GM19193 (cell line): Measurements from ENCODE around the gene ANO1.

Source experiments
- POLR2A ChIP-seq: IDR thresholded peaks from 4 replicates; pipeline ENCODE4 v1.6.1; 2011; ENCODE audit not compliant: insufficient read depth, insufficient read length; ENCODE audit errors: extremely low read depth

ANO1 gene

DNA sequence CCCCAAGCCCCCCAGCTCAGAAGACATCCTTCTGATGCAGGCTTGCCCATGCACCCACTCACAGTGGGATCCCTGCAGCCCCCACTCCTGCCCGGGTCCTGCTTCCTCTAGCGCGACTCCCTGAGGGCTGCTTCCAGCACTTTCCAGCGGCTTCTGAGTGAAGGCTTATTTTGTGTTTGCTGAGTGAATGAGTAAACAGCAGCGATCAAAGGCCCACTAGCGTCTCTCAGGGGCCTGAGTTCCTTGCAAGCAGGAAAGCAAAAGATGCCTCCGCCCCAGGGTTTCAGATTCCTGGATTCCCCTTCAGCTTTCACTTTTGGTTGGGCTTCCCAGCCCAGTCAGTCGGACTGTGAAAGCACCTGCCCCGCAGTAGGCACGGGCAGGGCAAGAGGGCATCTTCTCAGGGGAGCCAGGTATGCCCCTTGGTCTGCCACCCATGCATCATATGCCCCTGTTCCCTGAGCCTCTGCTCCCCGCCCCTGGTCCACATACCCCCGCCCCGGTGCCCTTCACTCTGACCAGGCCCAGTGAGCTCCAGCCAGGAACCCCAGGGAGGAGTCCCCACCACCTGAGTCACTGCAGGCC lies 134.2 kb downstream of the ANO1 start:
- TF ChIP-seq POLR2A = no peak

DNA sequence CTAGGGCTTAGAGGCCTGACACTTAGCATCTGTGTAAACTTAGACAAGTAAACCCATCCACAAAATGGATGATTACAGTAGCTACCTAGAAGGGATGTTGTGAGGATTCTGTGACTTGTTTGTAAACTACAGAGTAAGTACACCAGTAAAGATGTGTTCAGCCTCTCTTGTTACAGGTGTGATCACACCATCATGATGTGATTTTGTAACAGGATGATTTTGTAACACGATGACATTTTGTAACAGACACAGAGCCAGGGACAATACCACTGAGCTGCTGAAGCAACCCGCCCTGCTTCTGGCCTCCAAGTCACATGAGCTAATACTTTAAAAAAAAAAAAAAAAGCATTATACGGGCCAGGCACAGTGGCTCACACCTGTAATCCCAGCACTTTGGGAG lies 142.0 kb downstream of the ANO1 start:
- TF ChIP-seq POLR2A = no peak

DNA sequence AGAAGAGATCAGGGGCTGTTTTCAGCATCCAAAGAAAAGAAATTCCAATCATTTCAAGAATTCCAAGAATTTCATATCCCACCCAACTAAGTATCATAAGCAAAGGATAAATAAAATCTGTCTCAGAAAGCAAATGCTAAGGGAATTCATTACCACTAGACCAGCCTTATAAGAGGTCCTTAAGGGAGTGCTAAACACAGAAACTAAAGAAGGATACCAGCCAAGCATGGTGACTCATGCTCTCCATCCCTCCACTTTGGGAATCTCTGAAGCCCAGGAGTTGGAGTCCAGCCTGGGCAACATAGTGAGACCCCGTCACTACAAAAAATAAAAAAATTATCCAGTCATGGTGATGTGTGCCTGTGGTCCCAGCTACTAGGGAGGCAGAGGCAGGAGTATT lies 142.8 kb downstream of the ANO1 start:
- no peak for TF ChIP-seq POLR2A

GRCh38 chr11:70225681-70226177 lies 147.6 kb downstream of the ANO1 start:
- TF ChIP-seq POLR2A = no peak

DNA sequence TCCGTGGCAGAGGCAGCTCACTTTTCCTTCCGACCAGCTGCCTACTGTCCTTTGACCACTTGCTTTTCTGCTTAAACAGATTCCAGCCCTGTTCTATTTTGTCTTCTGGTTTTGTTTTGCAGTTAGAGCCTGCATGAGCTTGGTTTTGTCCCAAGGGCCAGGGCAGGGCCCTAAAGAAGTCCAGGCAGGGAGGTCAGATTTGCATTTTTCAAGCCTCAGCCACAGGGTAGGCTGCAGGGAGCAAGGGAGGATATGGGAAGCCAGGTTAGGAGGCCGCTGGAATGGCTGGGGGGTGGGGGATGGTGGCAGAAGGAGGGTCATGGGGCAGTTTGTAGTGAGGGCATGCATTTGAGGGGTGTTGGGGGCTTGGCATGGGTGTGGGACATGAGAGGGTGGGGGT lies 148.1 kb downstream of the ANO1 start:
- no peak for TF ChIP-seq POLR2A

- TF ChIP-seq POLR2A = no peak
Measured at GRCh38 chr11:70226967-70227366, 148.8 kb downstream of the ANO1 start.

GRCh38 chr11:70229737-70230136 lies 151.6 kb downstream of the ANO1 start:
- no peak for TF ChIP-seq POLR2A

GRCh38 chr11:70230151-70230839 lies 152.2 kb downstream of the ANO1 start:
- no peak for TF ChIP-seq POLR2A

DNA sequence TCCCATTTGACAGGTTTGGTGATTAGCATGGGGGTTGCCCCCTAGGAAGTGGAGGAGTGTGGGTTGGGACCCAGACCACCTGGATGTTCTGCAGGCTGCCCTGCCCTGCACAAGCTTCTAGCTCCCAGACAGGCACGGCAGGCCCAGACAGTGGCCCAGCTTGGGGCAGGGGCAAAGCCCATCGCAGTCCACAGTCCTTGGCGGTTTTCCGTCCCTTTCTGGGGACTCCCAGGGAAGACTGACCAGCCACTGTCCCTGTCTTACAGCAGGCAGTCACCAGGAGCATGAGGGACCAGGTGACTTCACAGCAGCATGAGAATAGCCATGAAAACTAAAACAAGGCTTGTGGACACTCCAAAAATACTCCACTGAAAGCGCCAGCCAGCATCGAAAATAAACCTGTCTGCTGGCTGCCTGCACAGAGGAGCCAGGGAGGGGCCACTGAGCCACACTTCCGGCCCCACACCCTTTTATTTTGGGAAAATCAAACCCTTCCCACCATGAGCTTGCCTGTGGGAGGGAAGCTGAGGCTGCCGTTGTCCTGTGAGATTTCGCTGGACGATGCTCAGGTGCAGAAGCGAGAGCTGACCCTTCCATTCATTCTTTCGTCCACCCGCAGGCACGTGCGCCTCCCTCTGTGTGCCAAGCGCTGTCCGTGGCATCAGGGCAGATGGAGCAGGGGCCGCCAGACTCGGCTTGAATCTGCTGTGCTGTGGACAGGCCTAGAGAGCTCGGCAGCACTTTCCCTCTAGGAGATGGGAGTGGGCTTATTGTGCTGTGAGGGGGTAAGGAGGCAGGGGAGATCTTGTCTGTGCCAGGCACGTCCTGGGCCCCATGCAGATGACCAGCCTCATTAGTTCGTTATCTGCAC lies 153.0 kb downstream of the ANO1 start:
- TF ChIP-seq POLR2A = no peak

- no peak for TF ChIP-seq POLR2A
Measured at GRCh38 chr11:70233034-70233433, 154.9 kb downstream of the ANO1 start.

GRCh38 chr11:70233511-70233934 lies 155.4 kb downstream of the ANO1 start:
- TF ChIP-seq POLR2A = no peak

GRCh38 chr11:70233962-70234361 lies 155.8 kb downstream of the ANO1 start:
- TF ChIP-seq POLR2A = no peak
